ENCODE data around the gene ERGIC2. TPM values are rescaled to one million over a fixed set of nuclear protein-coding genes. Genes with fewer than 3 reads are reported as not detected.
"Not testable (repeated sequence)": the region's sequence is repeated elsewhere in the genome, so short reads cannot be mapped to it uniquely, and the experiment has no call there.

The ERGIC2 gene
- 88.8 TPM for total RNA-seq

GRCh38 chr12:29380536-29381523 lies at the start of gene ERGIC2:
ERGIC2 (minus strand) TSS chr12:29381172; CDS start chr12:29371633, 9,539 bp downstream.
- DNase-seq (ENCODE audit: low spot score): peak; percentile 95

GRCh38 chr12:29430716-29431044 lies 49.7 kb upstream of the ERGIC2 start:
- no peak for DNase-seq (ENCODE audit: low spot score)

GRCh38 chr12:29429999-29430715 lies 49.2 kb upstream of the ERGIC2 start:
- no peak for DNase-seq (ENCODE audit: low spot score)

- DNase-seq (ENCODE audit: low spot score): no peak
Observed at GRCh38 chr12:29428633-29429032, 47.7 kb upstream of the ERGIC2 start.

GRCh38 chr12:29427964-29428363 lies 47.0 kb upstream of the ERGIC2 start:
- no peak for DNase-seq (ENCODE audit: low spot score)

- no peak for DNase-seq (ENCODE audit: low spot score)
Observed at GRCh38 chr12:29426498-29426897, 45.5 kb upstream of the ERGIC2 start.

- no peak for DNase-seq (ENCODE audit: low spot score)
Observed at GRCh38 chr12:29425722-29426121, 44.8 kb upstream of the ERGIC2 start.

GRCh38 chr12:29416748-29417147 lies 35.8 kb upstream of the ERGIC2 start:
- DNase-seq (ENCODE audit: low spot score): no peak

- DNase-seq (ENCODE audit: low spot score): no peak
Observed at GRCh38 chr12:29415111-29415510, 34.1 kb upstream of the ERGIC2 start.

- DNase-seq (ENCODE audit: low spot score): no peak
Observed at GRCh38 chr12:29414368-29414767, 33.4 kb upstream of the ERGIC2 start.

- DNase-seq (ENCODE audit: low spot score): no peak
Observed at GRCh38 chr12:29405561-29405960, 24.6 kb upstream of the ERGIC2 start.

GRCh38 chr12:29403991-29404390 lies 23.0 kb upstream of the ERGIC2 start:
- no peak for DNase-seq (ENCODE audit: low spot score)

GRCh38 chr12:29402437-29402836 lies 21.5 kb upstream of the ERGIC2 start:
- no peak for DNase-seq (ENCODE audit: low spot score)

GRCh38 chr12:29398495-29398894 lies 17.5 kb upstream of the ERGIC2 start:
- no peak for DNase-seq (ENCODE audit: low spot score)

- DNase-seq (ENCODE audit: low spot score): no peak
Observed at GRCh38 chr12:29396774-29397173, 15.8 kb upstream of the ERGIC2 start.

- DNase-seq (ENCODE audit: low spot score): no peak
Observed at GRCh38 chr12:29395356-29395755, 14.4 kb upstream of the ERGIC2 start.

GRCh38 chr12:29390419-29390818 lies 9.4 kb upstream of the ERGIC2 start:
- not testable (repeated sequence) for DNase-seq (ENCODE audit: low spot score)

- no peak for DNase-seq (ENCODE audit: low spot score)
Observed at GRCh38 chr12:29389295-29389919, 8.4 kb upstream of the ERGIC2 start.

- not testable (repeated sequence) for DNase-seq (ENCODE audit: low spot score)
Observed at GRCh38 chr12:29386084-29386680, 5.2 kb upstream of the ERGIC2 start.

- DNase-seq (ENCODE audit: low spot score): not testable (repeated sequence)
Observed at GRCh38 chr12:29385194-29385593, 4.2 kb upstream of the ERGIC2 start.

GRCh38 chr12:29382251-29382650 lies 1.3 kb upstream of the ERGIC2 start:
- no peak for DNase-seq (ENCODE audit: low spot score)

- no peak for DNase-seq (ENCODE audit: low spot score)
Observed at GRCh38 chr12:29376118-29376517, 4.9 kb downstream of the ERGIC2 start.

Data from ureter (tissue), 1 donor.